Stimulated activated CD8-positive, alpha-beta memory T cell treated with anti-CD3 and anti-CD28 coated beads, Interleukin-7, amount 100 ng/mL, for 24 hours (primary cell): ENCODE results near the gene DAGLB.
"Not testable (repeated sequence)": the region's sequence is repeated elsewhere in the genome, so short reads cannot be mapped to it uniquely, and the experiment has no call there.

ENCODE experiments used
- DNase-seq: peaks from one replicate; pipeline ENCODE4 v3.0.0-alpha.2; 2020; ENCODE audit warnings: low read depth

The DAGLB gene

DNA sequence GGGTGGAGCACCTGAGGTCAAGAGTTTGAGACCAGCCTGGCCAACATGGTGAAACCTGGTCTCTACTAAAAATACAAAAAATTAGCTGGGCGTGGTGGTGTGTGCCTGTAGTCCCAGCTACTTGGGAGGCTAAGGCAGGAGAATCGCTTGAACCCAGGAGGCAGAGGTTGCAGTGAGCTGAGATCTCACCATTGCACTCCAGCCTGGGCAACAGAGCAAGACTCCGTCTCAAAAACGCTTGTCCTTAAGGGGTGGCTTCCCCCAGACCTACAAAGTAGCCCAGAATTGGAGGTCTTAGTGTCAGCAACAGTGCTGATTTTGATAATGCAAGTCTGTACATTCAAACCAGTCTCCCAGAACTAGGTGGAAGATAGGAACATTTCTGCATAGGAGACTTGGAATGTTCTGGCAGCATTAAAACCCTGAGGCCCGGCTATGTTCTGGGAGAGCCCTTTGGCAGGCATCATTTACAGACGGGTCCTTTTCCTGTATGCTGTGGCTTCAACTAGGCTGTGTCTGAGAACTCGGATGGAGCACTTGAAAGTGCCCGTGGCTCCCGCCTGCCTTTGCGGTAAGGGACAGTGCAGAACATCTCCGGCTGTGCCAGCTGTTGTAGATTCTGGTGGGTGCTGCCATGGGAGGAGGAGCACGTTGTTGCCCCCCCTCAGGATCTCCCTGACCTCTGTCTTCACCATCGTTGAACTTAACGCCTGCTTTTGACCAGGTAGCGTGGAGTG lies 49.8 kb downstream of the DAGLB start:
- DNase-seq, result not testable (repeated sequence)

DNA sequence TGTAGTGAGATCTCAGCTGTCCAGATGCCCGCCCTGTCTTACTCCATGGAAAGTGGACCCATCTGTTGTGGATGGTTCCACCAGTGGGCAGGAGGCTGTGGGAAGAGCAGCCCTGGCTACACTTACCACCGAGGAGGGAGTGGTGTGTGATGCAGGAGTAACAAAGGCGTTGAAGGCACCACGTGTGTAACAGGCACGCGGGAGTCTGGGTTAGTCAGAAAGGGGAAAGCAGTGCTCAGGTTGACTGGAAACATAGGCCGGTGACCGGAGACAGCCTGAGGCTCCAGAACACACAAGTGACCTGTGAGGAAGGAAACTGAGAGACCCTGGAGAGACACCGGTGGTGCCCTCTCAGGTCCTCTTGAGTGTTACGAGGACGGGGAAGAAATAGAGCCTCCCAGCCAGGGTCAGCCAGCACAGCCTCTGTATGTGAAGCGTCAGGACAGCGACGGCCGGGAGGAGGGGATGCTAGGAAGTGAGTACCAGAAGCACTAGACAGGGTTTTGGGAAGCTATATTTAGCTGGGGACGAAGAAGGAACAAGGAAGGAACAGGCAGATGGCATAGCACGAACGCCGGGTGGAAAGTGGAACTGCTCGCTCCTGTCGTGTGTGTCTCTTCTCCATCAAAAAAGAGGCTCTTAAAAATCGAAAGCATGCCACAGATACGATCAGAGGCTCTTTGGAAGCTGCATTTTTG lies 51.7 kb downstream of the DAGLB start:
- no peak for DNase-seq

DNA sequence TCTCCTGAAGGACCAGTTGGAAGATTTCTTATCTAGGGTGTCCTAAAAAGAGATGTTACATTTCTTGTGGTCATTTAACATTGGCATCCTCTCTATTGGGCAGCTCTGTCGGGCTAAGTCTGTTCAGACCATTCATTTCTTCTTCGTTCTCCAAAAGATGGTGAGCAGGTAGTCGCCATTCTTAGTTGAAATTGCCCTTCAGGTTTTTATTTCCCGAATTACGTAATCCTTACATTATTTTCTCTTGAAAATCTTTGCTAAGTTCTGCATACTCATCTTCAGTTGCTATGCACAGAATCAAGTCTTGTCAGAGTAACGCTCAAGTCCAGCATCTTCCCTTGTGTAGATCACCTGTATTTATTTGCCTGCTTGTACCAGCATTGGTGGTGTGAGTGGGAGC lies 53.6 kb downstream of the DAGLB start:
- DNase-seq, result no peak

DNA sequence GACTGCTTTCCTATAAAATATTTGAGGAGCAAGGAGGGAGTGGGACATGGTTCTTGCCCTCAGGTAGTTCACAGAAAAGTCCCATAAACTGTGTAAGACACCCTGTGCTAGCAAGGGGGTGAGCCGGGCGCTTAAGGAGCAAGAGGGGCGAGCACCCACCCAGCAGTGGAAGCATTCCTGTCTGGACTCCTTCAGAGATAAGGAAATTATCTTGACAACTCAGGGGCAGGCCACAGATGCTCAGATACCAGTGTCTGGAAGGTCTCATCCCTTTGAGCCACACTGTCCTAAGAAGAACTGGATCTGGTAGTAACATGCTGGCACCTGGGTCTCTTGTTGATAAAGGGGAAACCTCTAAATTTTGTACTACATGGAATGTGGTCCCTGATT lies 54.1 kb downstream of the DAGLB start:
- DNase-seq, result no peak

DNA sequence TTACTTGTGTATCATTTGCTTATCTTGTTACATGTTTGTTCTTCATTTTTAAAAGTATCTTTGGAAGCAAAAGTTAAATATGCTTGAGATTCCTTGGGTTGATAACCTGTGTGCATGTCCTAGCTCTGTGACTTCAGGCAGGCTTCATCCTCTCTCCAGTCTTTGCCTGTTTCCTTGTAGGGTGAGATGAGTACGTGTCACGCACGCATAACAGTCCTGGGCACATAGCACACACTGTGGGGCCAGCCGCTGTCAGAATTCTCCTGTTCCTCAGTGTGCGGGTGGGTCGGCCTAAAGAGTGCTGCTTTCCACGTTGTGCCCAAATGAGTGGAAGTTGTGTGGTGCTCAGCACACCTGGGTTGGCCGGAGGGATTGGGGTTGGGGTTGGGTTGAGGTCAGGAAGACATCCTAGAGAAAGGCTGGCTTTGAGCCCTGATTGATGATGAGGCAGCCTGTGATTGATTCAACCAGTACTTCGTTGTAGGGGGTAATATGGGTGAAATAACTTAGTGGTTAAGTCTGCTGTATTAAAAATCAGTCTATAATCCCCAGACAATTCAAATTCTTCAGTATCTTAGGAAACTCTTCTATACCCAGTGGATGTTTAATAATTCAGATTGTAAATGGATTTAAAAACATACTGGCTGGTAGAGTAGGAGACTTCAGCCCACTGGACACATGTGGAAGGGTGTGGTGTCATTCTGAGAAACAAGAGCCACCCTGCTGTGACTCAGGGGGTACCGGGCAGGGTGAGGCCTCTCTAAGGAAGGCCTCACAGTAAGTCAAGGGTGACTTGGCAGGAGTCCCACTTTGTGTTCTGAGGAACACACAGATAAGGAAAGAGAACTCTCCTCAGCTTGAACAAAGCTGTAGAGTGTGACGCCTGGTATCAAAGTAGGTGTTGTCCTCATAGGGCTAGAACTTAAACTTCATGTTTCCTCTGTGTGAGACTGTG lies 54.8 kb downstream of the DAGLB start:
- DNase-seq, result no peak

DNA sequence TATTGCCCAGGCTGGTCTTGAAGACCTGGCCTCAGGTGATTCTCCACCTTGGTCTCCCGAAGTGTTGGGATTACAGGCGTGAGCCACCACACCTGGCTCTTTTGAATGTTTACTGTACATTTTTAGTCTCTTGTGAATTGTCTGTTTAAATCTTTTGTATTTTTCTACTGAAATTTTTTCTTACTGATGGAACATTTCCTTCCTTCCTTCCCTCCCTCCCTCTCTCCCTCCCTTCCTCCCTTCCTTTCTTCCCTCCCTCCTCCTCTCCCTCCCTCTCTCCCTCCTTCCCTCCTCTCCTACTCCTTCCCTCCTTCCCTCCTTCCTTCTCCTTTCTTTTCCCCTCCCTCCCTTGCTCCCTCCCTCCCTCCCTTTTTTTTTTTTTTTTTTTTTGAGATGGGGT lies 58.0 kb downstream of the DAGLB start:
- no peak for DNase-seq

DNA sequence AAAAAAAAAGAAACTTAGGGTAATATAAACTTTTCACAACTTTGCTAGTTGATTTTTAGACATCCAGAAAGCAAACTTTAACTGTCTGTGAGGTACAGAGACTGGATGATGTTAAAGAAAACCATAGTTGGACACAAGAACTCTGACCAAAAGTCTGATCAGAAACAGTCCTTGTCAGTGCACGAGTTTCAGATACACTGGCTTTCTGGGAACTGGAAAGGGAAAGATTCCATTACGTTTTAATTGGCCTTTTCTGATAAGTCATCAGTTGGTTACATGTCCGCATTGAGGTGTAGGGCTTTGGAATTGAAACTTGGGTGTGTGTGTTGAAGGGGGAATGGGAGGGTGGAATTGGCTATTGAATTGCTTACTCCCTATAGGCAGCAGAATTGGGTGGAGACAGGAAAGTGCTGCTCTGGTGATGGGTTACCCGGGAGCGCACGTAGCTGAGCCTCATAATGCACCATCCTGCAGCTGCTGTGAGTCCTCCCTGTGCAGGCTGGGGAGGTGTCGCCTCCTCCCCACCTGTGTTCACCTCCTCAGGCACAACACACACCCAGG lies 59.9 kb downstream of the DAGLB start:
- DNase-seq, result no peak

DNA sequence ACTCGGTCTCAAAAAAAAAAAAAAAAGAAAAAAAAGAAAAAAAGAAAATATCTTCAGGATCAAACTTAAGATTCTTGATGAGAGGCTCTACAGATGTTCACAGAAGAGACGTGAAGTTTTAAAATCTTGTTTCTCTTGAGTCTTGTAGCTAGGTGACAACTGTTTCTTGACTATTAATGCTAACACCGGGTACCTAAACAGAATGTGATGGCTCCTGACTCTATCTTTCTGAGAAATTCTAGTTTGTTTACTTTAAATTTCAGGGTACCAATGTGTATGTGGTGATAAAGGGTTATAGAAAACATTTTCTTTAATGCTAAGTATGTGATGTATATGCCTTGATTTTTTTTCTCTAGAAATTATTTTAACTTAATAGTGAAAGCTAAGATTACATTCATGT lies 61.0 kb downstream of the DAGLB start:
- DNase-seq, result no peak

DNA sequence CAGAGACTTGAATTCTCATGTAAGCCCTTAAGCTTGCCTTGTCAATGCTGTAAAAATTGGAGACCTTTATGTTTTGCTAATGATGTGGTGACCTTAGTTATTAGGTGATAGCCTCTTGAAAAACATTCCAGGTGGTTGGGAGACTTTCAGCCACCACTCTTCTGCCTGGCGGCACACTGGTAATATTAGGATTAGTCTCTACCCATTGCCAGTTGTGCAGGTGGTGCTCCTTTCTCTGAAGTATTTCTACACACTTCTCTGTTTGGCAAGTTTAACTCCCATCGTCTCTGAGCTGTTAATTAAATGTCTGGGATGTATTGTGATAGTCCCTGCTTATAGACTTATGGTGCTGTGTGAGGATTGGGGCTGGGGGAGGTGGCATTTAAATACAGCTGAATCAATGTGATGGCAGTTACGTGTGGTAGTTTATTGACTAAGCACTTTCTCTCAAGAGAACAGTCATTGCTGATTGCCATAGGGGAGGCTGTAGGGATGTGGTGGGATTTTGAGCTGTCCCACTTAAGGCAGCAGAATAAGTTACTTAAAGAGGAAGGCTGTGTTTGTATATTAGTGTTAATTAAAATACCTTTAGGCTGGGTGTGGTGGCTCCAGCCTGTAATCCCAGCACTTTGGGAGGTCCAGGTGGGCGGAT lies 61.7 kb downstream of the DAGLB start:
- DNase-seq, result no peak

DNA sequence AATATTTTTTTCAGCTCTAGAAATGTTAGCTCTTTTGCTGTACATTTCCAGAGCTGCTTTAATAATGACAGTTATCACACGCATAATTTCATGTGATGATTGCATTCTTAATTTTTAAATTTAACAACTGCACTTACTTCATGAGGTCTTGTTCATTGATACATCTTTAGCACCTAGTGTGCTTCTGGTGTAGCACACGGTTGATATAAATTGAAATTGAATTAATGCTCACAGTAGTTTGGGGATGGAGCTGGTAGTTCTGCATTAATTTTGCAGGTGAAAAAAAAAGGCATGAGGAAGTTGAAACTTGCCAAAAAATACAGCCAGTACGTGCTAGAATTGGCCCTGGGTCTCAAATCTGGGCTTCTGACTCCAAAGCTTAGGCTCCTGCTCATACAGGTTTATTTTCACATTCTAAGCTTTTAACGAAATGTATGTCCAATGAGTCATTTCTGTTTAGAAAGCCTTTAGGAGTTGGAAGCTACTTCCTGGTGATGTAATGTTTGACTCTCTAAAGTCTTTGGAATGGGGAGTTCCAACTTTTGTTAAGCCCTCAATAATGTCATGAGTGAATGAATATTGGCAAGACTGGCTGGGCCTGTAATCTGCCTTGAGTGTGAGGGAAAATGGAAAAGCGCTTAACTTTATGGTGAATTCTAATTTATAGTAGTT lies 62.5 kb downstream of the DAGLB start:
- DNase-seq, result no peak

DNA sequence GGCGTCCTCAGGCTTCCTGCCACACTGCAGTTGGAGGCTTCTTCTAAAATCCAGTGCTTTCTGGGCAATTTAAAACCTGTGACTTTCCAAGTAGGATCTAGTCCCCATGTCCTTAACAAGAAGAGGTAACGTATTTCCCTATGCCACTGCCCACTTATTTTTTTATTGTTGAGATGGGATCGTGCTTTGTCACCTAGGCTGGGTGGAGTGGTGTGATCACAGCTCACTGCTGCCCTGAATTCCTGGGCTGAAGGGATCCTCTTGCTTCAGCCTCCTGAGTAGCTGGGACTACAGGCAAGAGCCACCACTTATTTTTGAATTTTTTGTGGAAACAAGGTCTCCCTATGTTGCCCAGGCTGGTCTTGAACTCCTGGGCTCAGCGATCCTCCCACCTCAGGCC lies 63.4 kb downstream of the DAGLB start:
- no peak for DNase-seq

DNA sequence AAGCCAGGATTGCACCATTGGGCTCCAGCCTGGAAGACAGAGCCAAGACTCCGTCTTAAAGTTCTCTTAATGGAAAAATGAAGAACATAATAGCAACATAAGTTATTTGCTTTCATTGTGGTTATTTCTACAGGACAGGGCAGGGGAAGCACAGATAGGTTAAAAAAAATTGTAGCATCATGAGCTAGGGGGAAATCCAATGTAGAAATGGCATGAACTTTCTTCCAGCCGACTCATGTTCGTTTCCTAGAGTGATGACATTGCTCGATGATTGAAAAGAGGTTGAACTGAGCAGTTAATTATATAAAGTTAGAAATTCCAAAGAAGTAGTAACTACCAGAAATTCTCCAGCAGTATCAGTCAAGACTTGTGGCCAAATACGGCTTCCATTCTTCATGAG lies 64.9 kb downstream of the DAGLB start:
- DNase-seq, result no peak

DNA sequence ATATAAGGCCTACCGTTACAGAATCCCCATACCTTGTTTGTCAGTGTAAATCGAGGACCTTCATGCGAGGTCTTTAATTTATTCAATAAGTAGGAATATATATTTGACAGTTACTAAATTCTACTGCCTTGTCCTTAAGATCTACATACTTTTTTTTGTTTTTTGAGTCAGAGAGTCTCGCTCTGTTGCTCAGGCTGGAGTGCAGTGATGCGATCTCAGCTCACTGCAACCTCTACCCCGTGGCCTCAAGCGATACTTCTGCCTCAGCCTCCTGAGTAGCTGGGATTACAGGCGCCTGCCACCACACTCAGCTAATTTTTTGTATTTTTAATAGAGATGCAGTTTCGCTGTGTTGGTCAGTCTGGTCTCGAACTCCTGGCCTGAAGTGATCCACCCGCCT lies 65.9 kb downstream of the DAGLB start:
- not testable (repeated sequence) for DNase-seq

DNA sequence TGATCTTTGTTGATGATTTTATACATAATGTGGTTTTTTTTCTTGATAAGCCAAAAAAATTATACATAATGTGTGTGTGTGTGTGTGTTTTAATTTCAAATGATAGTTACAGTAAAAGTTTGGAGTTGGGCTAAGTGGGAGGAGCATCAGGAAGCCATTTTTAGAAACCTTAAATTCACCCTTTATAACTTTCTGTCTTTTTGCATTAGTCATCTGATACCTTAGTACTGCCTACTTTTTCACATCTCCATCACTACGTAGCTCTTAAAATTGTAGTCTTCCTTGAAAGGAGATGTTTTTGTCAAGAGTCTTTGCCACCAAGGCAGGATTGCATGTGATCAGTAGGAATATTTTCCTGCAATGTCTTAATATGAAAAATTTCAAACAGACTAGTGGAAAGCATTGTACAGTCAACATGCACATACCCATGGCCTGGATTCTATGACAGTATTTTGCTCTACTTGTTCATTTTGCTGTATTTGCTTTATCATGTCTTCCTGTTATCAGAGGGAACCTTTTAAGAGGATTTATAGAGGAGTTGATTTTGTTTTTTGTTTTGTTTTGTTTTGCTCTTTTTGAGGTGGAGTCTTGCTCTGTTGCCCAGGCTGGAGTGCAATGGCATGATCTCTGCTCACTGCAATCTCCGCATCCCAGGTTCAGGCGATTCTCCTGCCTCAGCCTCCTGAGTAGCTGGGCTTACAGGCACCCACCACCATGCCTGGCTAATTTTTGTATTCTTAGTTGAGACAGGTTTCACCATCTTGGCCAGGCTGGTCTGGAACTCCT lies 67.3 kb downstream of the DAGLB start:
- no peak for DNase-seq

DNA sequence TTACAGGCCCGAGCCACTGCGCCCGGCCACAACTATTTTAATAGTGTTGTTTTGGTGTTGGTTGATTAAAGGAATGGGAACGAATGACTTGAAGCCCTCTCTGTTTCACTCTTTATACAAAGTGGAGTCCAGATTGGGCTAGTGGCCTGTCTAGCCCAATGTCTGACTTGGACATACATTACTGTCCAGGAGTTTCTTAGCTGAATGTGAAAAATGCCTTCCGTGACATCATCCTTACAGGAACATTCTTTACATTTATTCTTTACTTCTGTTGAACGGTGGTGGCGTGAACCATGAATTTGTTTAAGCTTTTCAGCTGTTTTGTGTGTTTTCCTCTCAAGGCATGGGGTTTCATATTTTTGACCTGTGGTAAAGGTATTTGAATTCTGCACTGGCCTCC lies 67.9 kb downstream of the DAGLB start:
- DNase-seq, result no peak

DNA sequence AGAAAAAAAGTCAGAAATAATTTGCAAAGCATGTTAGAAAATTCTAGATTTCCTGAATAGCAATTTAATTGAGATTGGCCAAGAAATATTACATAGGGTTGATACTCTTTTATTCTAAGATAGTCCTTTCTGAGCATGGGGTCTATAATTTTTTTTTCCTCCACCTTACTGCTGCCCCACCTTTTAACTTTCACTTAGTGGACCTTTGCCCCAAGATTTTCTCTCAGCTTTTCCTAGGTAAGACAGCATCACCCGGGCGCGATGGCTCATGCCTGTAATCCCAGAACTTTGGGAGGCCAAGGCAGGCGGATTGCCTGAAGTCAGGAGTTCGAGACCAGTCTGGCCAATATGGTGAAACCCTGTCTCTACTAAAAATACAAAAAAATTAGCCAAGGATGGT lies 69.2 kb downstream of the DAGLB start:
- DNase-seq, result not testable (repeated sequence)

DNA sequence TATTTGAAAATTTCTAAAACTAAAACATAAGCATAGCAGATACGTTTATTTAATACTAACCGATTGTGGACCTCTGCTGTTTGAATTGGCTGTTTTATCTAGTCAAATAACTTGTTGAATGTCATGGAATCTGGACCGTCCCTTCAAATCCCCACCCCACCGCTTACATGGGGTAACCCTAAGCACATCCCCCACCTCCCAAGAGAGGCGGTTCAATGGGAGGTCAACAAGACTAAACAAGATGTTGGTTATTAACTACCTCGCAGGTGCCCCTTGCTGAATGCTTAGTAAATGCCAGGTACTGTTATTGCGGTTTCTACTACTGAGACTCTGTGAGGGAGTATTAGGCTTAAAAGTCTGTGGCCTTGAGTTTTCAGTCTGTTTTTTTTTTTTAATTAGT lies 70.9 kb downstream of the DAGLB start:
- no peak for DNase-seq

DNA sequence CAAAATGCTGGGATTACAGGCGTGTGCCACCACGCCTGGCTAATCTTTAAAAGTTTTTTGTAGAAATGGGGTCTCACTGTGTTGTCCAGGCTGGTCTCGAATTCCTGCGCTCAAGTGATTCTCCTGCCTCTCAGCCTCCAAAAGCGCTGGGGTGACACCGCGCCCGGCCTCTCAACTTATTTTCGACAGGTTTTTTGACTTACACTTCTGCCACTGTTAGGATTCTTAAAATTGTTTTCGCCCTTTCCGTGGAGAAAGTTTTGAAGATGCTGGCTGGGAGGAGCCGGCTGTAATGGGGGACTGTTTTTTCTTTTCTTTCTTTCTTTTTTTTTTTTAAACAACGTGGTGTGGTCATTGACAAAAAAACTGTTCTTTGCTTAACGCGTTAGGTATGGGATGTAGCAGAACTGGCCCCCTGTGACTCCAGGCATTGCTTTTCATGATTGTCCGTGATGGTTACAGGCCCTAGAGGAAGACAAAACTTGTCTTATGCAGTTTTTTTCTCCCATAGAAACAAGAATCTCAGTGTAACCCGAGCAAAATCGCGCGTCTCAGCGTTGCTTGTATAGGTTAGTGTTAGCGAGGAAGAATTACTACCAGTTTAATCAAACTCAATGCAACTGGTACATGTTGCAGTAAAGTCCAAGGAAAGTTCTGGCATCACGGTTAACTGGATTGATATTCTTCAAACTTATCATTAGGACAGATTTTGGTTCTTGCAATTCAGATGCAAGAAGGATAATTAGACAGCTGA lies 72.2 kb downstream of the DAGLB start:
- no peak for DNase-seq

DNA sequence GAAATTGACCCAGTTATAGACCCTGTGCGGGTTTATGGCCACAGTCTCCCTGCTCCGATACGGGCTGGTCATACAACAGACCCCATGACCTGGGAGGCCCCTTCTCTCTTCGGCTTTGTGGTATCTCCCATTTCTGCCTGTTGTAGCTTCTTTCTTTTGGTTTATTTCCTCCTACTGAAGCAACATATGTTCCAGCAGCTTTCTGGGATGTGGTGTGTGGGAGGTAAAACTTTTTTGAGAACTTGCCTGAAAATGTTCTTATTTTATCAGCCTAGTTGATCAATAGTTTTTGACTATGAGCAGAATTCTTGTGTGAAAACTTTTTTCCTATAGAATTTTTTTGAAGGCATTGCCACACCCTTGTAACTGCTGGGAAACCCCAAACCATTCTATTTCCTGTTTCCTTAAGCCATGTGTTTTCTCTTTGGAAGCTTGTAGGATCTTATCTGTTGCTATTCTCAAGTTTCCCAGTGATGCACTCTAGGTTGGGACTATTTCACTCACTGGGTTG lies 80.0 kb downstream of the DAGLB start:
- DNase-seq, result no peak

DNA sequence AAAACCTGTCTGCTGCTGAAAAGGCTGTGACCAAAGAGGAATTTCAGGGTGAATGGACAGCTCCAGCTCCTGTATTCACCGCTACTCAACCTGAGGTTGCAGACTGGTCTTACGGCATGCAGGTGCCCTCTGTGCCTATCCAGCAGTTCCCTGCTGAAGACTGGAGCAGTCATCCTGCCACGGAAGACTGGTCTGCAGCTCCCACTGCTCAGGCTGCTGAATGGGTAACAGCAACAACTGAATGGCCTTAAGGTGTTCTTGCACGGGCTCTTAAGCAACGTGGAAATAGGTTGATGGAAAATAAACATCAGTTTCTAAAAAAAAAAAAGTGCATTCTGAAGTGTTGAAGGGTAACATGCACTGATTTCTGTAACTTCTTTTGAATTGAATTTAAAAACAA lies 82.3 kb downstream of the DAGLB start:
- DNase-seq, result no peak
